HG02759 (cell line): ENCODE data around the gene KANK4.
"Not testable (repeated sequence)": the region's sequence is repeated elsewhere in the genome, so short reads cannot be mapped to it uniquely, and the experiment has no call there.

Experiments used
- ATAC-seq: cut with Tn5 transposase; IDR thresholded peaks from one replicate; pipeline ENCODE4 v1.9.1; 2021; ENCODE audit warnings: mild to moderate bottlenecking, moderate library complexity; ENCODE audit not compliant: unreplicated experiment

The KANK4 gene

DNA sequence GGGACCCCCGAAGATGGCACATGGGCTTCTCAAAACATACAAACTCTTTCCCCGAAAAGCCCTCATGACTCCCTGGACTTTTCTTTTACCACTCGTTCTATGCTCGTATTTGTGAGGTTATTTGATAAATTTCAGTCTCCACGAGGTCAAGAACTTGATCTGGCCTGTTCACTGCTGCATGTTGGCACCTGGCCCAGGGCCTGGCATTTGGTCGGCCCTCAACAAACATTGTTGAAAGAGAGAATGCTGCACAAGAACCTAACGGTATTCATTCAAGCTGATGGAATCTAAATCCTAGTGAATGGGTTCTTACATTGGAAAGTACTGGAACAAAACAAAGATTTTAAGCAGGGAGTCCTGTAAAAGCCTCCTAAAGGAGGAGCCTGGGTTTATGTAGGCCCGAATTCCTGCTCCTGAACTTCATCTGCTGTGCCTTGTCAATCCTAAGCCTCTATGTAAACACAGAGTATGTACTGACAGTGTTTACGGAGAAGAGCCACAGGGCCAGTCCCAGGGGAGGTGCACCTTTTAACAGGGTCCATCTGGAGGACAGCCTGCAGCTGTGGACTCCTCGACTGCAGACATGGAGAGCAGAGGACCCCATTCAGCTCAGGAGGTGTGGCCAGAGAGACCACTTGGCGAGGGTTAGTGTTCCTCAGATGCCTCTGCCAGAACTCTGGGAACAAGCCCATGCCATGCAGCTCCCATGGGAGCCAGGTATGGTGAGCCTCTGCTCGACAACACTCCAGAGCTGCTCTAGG, 77.7 kb downstream of the KANK4 start:
- no peak for ATAC-seq

GRCh38 chr1:62240651-62241370, 78.4 kb downstream of the KANK4 start:
- no peak for ATAC-seq

GRCh38 chr1:62239652-62240403, 79.4 kb downstream of the KANK4 start:
- not testable (repeated sequence) for ATAC-seq

DNA sequence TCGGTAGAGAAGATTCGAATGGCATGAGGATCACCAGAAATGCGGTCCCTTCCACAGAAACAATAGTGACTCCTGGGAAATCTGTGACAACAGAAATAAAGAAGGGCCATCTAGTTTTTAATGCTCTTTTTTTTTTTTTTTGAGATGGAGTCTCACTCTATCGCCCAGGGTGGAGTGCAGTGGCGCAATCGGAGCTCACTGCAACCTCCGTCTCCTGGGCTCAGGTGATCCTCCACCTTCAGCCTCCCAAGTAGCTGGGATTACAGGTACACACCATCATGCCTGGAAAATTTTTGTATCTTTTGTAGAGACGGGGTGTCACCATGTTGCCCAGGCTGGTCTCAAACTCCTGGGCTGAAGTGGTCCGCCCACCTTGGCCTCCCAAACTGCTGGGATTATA, 80.7 kb downstream of the KANK4 start:
- ATAC-seq: no peak

- ATAC-seq: no peak
Observed at GRCh38 chr1:62237950-62238374, 81.3 kb downstream of the KANK4 start.

- no peak for ATAC-seq
Observed at GRCh38 chr1:62237361-62237760, 81.9 kb downstream of the KANK4 start.

GRCh38 chr1:62235576-62235975, 83.7 kb downstream of the KANK4 start:
- ATAC-seq: no peak

GRCh38 chr1:62234688-62235087, 84.5 kb downstream of the KANK4 start:
- ATAC-seq: no peak

- ATAC-seq: no peak
Observed at GRCh38 chr1:62233926-62234450, 85.2 kb downstream of the KANK4 start.

DNA sequence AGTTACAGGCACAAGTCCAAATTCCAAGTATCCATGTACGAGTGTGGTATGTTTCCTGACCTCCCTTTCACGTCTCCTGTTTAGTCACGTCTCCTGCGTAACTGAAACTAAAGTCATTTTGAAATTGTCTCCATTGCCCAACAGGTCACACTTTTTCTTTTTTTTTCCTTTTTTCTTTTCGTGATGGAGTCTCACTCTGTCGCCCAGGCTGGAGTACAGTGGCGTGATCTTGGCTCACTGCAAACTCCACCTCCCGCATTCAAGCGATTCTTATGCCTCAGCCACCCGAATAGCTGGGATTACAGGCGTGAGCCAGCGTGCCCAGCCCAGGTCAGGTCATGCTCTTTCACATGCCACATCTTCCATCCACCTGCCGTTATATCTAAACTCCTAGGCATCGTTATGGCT, 86.4 kb downstream of the KANK4 start:
- no peak for ATAC-seq

DNA sequence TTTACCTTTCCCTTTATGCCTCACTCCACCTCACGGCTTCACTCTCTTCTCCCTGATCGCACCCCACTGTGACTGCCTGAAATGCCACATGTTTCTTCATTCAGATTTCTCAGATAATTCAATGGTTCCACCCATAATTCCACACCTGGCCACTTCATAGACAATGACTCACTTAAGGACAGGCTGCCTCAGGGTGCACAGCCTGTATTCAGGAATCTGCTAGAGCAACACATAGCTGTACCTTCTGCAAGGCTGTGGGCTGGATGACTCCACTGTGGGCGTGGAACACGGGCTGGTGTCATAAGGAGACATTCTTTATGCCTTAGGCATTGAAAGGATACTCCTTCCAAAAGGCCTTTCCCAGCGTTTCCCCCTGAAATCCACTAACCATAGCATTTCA, 88.5 kb downstream of the KANK4 start:
- no peak for ATAC-seq

DNA sequence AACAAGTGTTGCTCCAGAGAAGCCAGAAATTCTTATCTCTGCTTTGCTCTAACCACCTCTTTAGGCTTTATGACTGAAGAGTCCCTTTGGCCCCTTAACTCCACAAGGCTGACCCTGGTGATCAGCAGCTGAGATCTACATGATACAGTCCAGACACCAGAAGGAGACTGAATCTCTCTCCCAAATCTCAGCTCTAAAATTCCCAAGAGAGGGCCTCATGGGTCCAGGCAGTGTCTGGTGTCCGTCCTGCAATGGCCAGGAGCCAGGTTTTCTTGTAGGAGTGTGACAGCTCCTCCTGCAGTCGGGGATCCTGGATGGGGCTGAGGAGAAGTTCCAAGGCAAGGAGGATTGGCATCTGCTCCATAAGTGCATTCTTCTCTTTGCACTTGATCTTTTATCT, 89.3 kb downstream of the KANK4 start:
- ATAC-seq: no peak

GRCh38 chr1:62229468-62229867, 89.8 kb downstream of the KANK4 start:
- ATAC-seq: no peak

GRCh38 chr1:62228883-62229187, 90.4 kb downstream of the KANK4 start:
- no peak for ATAC-seq

DNA sequence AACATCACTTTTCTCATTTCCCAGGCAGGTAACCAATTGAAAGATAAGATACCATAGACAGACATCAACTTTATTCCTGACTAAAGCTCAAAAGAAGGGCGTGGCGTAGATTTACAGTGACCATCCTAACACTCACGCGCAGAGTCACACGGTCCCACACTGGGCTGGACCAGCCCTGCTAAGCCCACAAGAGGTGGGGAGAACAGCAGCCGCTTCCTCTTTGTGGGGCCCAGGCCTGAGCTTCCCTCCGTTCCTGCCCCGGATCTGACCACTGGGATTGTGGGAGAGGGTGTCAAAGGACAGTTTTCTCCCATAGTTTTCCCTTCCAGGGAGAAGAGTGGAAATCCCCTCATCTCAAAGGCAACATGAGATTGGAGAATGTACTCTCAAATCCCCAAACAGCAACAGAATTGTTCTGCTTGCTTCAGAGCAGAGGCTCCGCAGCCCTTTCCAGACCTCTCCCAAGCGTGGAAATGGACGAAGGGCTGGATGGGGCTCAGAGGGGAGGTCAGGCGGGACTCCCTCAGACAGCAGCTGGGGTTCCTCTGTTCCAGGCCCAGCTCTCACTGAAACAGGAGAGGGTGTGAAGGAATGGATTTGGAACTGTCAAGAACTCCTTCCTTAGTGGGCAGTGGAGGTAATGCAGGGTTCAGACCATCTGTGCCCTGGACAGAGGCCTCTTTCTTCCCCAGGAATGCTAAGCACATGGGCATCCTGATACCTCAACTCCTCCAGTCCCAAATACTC, 90.9 kb downstream of the KANK4 start:
- ATAC-seq: no peak

DNA sequence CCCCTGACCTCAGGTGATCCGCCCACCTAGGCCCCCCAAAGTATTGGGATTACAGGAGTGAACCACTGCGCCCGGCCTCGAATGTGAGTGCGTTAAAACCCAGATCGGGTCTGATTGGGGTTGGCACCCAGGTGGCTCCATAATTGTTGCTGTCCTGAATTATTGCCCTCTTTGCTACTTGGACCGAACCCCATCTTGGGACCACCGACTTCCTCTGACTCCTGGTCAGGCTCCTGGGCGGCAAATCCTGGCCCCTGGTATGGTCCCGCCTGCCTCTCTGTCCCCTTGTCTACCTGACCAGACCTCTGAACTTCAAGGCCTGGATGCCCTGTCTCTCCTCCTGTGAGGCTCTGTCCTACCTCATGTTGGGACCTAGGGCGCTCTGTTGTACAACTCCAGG, 91.7 kb downstream of the KANK4 start:
- ATAC-seq: no peak

- no peak for ATAC-seq
Observed at GRCh38 chr1:62224182-62224581, 95.1 kb downstream of the KANK4 start.

- ATAC-seq: no peak
Observed at GRCh38 chr1:62222321-62222720, 96.9 kb downstream of the KANK4 start.

DNA sequence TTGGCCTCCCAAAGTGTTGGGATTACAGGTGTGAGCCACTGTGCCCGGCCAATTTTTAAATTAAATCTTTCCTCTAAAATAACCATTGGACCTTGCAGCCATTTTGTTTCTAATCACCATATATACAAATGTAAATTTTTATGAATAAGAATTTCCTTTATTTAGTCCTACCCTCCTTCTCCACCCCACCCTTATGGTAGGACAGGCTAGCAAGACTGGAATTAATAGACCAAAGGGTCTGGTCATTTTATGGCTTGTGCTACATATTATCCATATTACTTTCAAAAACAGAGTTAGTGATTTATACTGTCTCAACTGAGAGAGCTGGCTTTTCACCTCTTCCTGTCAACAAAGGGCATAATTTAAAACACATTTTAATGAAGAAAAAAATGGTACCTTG, 98.1 kb downstream of the KANK4 start:
- no peak for ATAC-seq

- not testable (repeated sequence) for ATAC-seq
Observed at GRCh38 chr1:62220456-62220855, 98.8 kb downstream of the KANK4 start.

DNA sequence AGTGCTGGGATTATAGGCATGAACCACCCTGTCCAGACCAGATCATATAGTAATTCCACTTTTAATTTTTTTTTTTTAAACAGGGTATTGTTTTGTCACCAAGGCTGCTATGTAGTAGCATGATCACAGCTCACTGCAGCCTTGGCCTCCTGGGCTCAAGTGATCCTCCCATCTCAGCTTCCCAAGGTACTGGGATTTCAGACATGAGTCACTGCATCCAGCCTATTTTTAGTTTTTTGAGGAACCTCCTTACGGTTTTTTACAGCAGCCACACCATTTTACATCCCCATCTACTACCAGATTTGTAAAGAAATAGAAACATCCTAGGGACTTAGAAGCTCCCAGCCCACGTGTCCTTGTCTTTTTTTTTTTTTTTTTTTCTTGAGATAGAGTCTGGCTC, 100.6 kb downstream of the KANK4 start:
- ATAC-seq: no peak
